Measurements from ENCODE around the gene DNAJB7.
"Not testable (repeated sequence)": the region's sequence is repeated elsewhere in the genome, so short reads cannot be mapped to it uniquely, and the experiment has no call there.

Gene DNAJB7

GRCh38 chr22:40862013-40862412 lies at the start of gene DNAJB7:
DNAJB7 (minus strand) TSS chr22:40862113; CDS start chr22:40861994, 119 bp downstream.
- DNase-seq: no peak

GRCh38 chr22:40908895-40909294 lies 47.0 kb upstream of the DNAJB7 start:
- no peak for DNase-seq

- DNase-seq: no peak
These were observed 42.2 kb upstream of the DNAJB7 start for GRCh38 chr22:40904101-40904500.

GRCh38 chr22:40898850-40899357 lies 37.0 kb upstream of the DNAJB7 start:
- DNase-seq: no peak

GRCh38 chr22:40894417-40894816 lies 32.5 kb upstream of the DNAJB7 start:
- DNase-seq: no peak

- DNase-seq: no peak
These were observed 29.0 kb upstream of the DNAJB7 start for GRCh38 chr22:40890881-40891280.

- DNase-seq: no peak
These were observed 27.2 kb upstream of the DNAJB7 start for GRCh38 chr22:40889116-40889515.

- DNase-seq: no peak
These were observed 17.0 kb upstream of the DNAJB7 start for GRCh38 chr22:40878922-40879321.

GRCh38 chr22:40877488-40877887 lies 15.6 kb upstream of the DNAJB7 start:
- no peak for DNase-seq

GRCh38 chr22:40876907-40877306 lies 15.0 kb upstream of the DNAJB7 start:
- no peak for DNase-seq

- no peak for DNase-seq
These were observed 13.2 kb upstream of the DNAJB7 start for GRCh38 chr22:40875111-40875510.

- DNase-seq: no peak
These were observed 12.1 kb upstream of the DNAJB7 start for GRCh38 chr22:40874016-40874415.

- not testable (repeated sequence) for DNase-seq
These were observed 6.5 kb upstream of the DNAJB7 start for GRCh38 chr22:40868379-40868778.

GRCh38 chr22:40867109-40867508 lies 5.2 kb upstream of the DNAJB7 start:
- no peak for DNase-seq

- no peak for DNase-seq
These were observed 624 bp upstream of the DNAJB7 start for GRCh38 chr22:40862537-40862936.

GRCh38 chr22:40857309-40857855 lies 4.5 kb downstream of the DNAJB7 start:
- DNase-seq: no peak

GRCh38 chr22:40856513-40857308 lies 5.2 kb downstream of the DNAJB7 start, which contains the start of the genes ST13 and XPNPEP3:
ST13 (minus strand) TSS chr22:40856639; CDS start chr22:40856540, 99 bp downstream.
XPNPEP3 (plus strand) TSS chr22:40857148; CDS start chr22:40857182, 34 bp downstream.
- DNase-seq: peak; percentile 97

GRCh38 chr22:40855979-40856512 lies 5.9 kb downstream of the DNAJB7 start:
- DNase-seq: no peak

GRCh38 chr22:40855071-40855978 lies 6.6 kb downstream of the DNAJB7 start:
- DNase-seq: no peak

- no peak for DNase-seq
These were observed 8.0 kb downstream of the DNAJB7 start for GRCh38 chr22:40853961-40854360.

GRCh38 chr22:40853333-40853732 lies 8.6 kb downstream of the DNAJB7 start:
- DNase-seq: no peak

GRCh38 chr22:40845816-40846215 lies 16.1 kb downstream of the DNAJB7 start:
- DNase-seq: not testable (repeated sequence)

GRCh38 chr22:40844951-40845350 lies 17.0 kb downstream of the DNAJB7 start:
- DNase-seq: no peak

Measured in GOT3 (cell line).